Measurements from ENCODE around the gene DYNLRB1. TPM values are rescaled to one million over a fixed set of nuclear protein-coding genes. Genes with fewer than 3 reads are reported as not detected.

The DYNLRB1 gene
- total and polyA plus RNA-seq, 9 donors, result 79.9 to 319 (median 122) TPM

DNA sequence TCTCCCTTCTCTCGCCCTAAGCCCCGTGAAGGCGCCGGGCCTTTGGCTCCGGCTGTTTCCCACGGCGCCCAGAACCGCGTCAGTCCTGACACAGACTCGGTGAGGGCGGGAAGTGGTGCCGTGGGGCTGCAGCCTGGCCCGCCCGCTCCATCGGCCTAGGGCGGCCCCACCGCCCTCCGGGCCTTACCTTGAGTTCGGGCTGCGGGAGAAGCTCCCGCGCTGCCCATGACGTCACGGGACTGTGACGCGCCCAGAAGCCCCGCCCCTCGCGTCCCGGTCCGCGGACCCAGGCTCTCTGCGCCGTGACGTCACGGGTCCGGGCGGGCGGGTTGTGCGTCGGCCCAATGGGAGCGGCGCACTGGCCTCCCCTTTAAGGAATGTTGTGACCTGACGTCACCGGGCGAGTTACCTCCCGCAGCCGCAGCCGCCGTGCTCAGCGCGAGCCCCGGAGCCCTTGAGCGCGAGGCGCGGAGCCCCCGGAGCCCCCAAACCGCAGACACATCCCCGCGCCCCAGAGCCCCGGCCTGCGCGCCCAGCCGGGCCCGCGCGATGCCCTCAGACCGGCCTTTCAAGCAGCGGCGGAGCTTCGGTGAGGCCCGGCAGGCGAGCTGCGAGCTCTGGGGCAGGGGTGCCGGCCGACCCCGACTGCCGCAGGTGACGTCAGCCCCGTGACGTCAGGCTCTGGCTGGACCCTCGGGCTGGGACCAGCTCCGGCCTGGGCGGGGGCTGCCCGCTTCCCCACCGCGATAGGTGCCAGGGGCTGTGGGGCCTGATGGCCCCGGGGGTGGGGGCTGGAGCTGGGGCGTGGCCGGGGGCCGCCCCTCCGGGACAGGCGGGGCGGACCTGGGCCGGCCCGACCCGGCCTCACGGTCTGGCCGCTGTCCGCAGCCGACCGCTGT is 42.3 kb downstream of the DYNLRB1 start, which contains the start of gene MAP1LC3A:
Gene MAP1LC3A (plus strand): TSS at position 399 of the 899 bp plus-strand sequence. CDS start 151 bp downstream, at position 550.
- Histone ChIP-seq H3K4me3 (peak within 1 kb of the TSS; percentile 98), H3K27me3 (no peaks in the 10 kb centered on the region), H3K36me3 (no peaks in the 10 kb centered on the region), H3K4me1 (ENCODE audit: insufficient read depth) (no peaks in the 10 kb centered on the region), H3K27ac (peak within 1 kb of the TSS; percentile 91 to 98), H3K9me3 (no peaks in the 10 kb centered on the region)
- TF ChIP-seq POLR2A (IDR thresholded peaks at IDR 0.05) (peak; percentile 78), CTCF (IDR thresholded peaks at IDR 0.05) (peak in 1 of 3 donors; percentile 50), EP300 (IDR thresholded peaks at IDR 0.05) (peak; percentile 56)
- peak; percentile 97 to 98 (median 98) for DNase-seq
- 0 to 1% (median 1%) methylated on average over 69 to 102 of the region's 103 CpGs for WGBS, 3 donors
- intact Hi-C loops (cut with DNase I), result loop anchor here in 1 of 4 donors (2.0 kb wide), 1 partner anchor 146 kb away; the partner anchor contains the start of gene TP53INP2

DNA sequence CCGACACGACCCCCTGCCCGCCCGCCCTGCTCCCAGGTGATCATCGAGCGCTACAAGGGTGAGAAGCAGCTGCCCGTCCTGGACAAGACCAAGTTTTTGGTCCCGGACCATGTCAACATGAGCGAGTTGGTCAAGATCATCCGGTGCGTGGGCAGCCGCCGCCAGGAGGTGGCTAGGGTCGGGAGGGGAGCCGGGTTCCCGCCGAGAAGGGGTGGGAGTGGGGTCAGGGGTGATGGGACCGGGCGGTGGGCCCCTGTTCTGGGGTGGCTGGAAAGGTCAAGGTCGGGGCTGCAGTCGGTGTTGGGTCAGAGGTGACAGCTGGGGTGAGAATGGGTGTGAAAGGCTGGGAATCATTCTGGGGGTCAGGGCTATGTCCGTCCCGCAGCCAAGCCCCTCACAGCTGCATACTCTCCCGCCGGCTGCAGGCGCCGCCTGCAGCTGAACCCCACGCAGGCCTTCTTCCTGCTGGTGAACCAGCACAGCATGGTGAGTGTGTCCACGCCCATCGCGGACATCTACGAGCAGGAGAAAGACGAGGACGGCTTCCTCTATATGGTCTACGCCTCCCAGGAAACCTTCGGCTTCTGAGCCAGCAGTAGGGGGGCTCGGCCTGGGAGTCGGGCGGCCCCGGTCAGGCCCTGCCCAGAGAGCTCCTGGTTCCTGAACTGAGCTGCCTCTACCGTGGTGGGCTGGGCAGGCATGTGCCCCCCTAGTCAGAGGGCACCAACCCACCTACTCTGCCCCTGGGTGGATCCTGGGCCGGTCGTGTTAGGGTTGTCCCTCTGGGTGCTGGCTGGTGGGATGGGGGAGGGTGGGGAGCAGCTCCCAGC is 43.3 kb downstream of the DYNLRB1 start:
- Histone ChIP-seq H3K36me3 (no peaks in the 10 kb centered on the region), H3K9me3 (no peaks in the 10 kb centered on the region), H3K27ac (peak overlapping the region; percentile 91 to 98), H3K27me3 (no peaks in the 10 kb centered on the region), H3K4me1 (ENCODE audit: insufficient read depth) (no peaks in the 10 kb centered on the region), H3K4me3 (peak overlapping the region; percentile 98)
- TF ChIP-seq CTCF (IDR thresholded peaks at IDR 0.05) (peak in 1 of 3 donors; percentile 10), POLR2A (IDR thresholded peaks at IDR 0.05) (no peak)
- DNase-seq, result peak; percentile 53 to 77 (median 75)
- intact Hi-C loops (cut with DNase I), result loop anchor here in 1 of 4 donors (2.0 kb wide), 1 partner anchor 145 kb away; the partner anchor contains the start of gene TP53INP2
- WGBS, 3 donors, result 17 to 41% (median 19%) methylated on average over 30 to 43 of the region's 43 CpGs

DNA sequence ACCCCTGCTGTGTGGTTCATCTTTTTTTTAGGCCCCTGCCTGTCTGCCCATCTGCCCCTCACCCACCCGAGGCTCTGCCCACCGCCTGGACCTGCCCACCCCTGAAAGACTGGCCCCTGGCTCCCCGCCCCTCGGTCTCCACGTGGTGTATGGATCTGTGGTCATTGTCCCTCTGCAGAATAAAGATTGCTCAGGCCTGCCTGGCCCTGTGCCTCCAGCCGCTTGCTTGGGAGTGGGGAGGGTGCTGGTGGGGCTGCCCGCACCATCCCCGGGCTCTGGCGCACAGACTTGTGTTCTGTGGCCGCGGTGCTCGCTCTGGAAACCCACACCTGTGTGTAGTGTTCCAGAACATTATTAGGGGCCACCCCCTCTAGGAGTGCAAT is 43.9 kb downstream of the DYNLRB1 start:
- Histone ChIP-seq H3K4me3 (no peak overlapping the region), H3K27me3 (no peaks in the 10 kb centered on the region), H3K4me1 (ENCODE audit: insufficient read depth) (no peaks in the 10 kb centered on the region), H3K36me3 (no peaks in the 10 kb centered on the region), H3K27ac (peak overlapping the region in 1 of 2 donors; percentile 91), H3K9me3 (no peaks in the 10 kb centered on the region)
- TF ChIP-seq POLR2A (IDR thresholded peaks at IDR 0.05) (no peak), CTCF (IDR thresholded peaks at IDR 0.05) (no peak), EP300 (IDR thresholded peaks at IDR 0.05) (no peak)
- intact Hi-C loops (cut with DNase I), result no loop called here
- WGBS, 3 donors, result 87 to 92% (median 88%) methylated on average over 12 of the region's 12 CpGs
- DNase-seq, result peak; percentile 28 to 55 (median 53)

- Histone ChIP-seq H3K36me3 (no peaks in the 10 kb centered on the region), H3K27me3 (no peaks in the 10 kb centered on the region), H3K27ac (no peak overlapping the region), H3K9me3 (no peaks in the 10 kb centered on the region), H3K4me1 (ENCODE audit: insufficient read depth) (no peaks in the 10 kb centered on the region), H3K4me3 (no peak overlapping the region)
- WGBS, 3 donors, result 94 to 96% (median 95%) methylated on average over 4 to 7 of the region's 7 CpGs
- intact Hi-C loops (cut with DNase I), result no loop called here
- no peak for TF ChIP-seq CTCF (IDR thresholded peaks at IDR 0.05)
- TF ChIP-seq EP300 (IDR thresholded peaks at IDR 0.05), result no peak
- TF ChIP-seq POLR2A (IDR thresholded peaks at IDR 0.05), result no peak
- peak in 1 of 5 donors; percentile 45 for DNase-seq
Measured at GRCh38 chr20:34560614-34561013, 44.4 kb downstream of the DYNLRB1 start.

Measured in ovary (tissue), 9 donors.